ENCODE results near the gene FRMD8. TPM values are rescaled to one million over a fixed set of nuclear protein-coding genes. Genes with fewer than 3 reads are reported as not detected.

Gene FRMD8
- total RNA-seq, 3 donors from 2014 or later (not counting 1 experiment from before 2014, with no cell fraction given) = 45.6 to 58.4 (median 57.7) TPM

GRCh38 chr11:65366340-65366773, 20.1 kb upstream of the FRMD8 start:
- no peak overlapping the region for H3K27ac Mint-ChIP-seq
- 4% methylated on average over 4 of the region's 4 CpGs for WGBS (ENCODE audit: insufficient coverage)
- H3K9me3 ChIP-seq (ENCODE audit: control insufficient read depth, insufficient read depth, low read length) = no peaks in the 10 kb centered on the region
- intact Hi-C loops (cut with micrococcal nuclease) = loop anchor here (1.0 to 10.0 kb wide), 3 partner anchors 51 to 218 kb away; no protein-coding TSS in a partner anchor
- no peak overlapping the region for H3K27ac ChIP-seq (ENCODE audit: low read length)
- H3K4me3 ChIP-seq (ENCODE audit: low read length) = no peak overlapping the region
- no peaks in the 10 kb centered on the region for H3K36me3 ChIP-seq (ENCODE audit: control insufficient read depth, insufficient read depth, low read length)
- ATAC-seq (peak; percentile 76 to 81 (median 81)), DNase-seq (peak in 1 of 2 donors; percentile 80)
- no peak overlapping the region for H3K4me3 Mint-ChIP-seq
- no peaks in the 10 kb centered on the region for H3K27me3 ChIP-seq (ENCODE audit: control insufficient read depth, insufficient read depth, low read length)
- no peaks in the 10 kb centered on the region for H3K36me3 Mint-ChIP-seq
- no peaks in the 10 kb centered on the region for H3K9me3 Mint-ChIP-seq
- no peaks in the 10 kb centered on the region for H3K27me3 Mint-ChIP-seq (ENCODE audit: low read depth in 2 of 2)
- TF ChIP-seq, protein P1, sequence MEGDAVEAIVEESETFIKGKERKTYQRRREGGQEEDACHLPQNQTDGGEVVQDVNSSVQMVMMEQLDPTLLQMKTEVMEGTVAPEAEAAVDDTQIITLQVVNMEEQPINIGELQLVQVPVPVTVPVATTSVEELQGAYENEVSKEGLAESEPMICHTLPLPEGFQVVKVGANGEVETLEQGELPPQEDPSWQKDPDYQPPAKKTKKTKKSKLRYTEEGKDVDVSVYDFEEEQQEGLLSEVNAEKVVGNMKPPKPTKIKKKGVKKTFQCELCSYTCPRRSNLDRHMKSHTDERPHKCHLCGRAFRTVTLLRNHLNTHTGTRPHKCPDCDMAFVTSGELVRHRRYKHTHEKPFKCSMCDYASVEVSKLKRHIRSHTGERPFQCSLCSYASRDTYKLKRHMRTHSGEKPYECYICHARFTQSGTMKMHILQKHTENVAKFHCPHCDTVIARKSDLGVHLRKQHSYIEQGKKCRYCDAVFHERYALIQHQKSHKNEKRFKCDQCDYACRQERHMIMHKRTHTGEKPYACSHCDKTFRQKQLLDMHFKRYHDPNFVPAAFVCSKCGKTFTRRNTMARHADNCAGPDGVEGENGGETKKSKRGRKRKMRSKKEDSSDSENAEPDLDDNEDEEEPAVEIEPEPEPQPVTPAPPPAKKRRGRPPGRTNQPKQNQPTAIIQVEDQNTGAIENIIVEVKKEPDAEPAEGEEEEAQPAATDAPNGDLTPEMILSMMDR (IDR thresholded peaks at IDR 0.05) = peak; percentile 70
- H3K4me1 ChIP-seq (ENCODE audit: control insufficient read depth, insufficient read depth, low read length) = peaks cover 15% of the 10 kb centered on the region
- peaks cover 5 to 13% of the 10 kb centered on the region in 2 donors for H3K4me1 Mint-ChIP-seq

- ATAC-seq = no peak
- H3K36me3 Mint-ChIP-seq = no peaks in the 10 kb centered on the region
- Histone ChIP-seq H3K36me3 (ENCODE audit: control insufficient read depth, insufficient read depth, low read length) (no peaks in the 10 kb centered on the region), H3K9me3 (ENCODE audit: control insufficient read depth, insufficient read depth, low read length) (no peaks in the 10 kb centered on the region), H3K27ac (ENCODE audit: low read length) (no peak overlapping the region), H3K4me3 (ENCODE audit: low read length) (no peak overlapping the region), H3K27me3 (ENCODE audit: control insufficient read depth, insufficient read depth, low read length) (no peaks in the 10 kb centered on the region), H3K4me1 (ENCODE audit: control insufficient read depth, insufficient read depth, low read length) (no peaks in the 10 kb centered on the region)
- no peak overlapping the region for H3K4me3 Mint-ChIP-seq
- WGBS (ENCODE audit: insufficient coverage) = 90% methylated on average over 6 of the region's 6 CpGs
- H3K27me3 Mint-ChIP-seq (ENCODE audit: low read depth in 2 of 2) = no peaks in the 10 kb centered on the region
- DNase-seq = no peak
- intact Hi-C loops (cut with micrococcal nuclease) = no loop called here
- TF ChIP-seq, protein P1 (IDR thresholded peaks at IDR 0.05) = no peak
- no peaks in the 10 kb centered on the region for H3K9me3 Mint-ChIP-seq
- H3K4me1 Mint-ChIP-seq = no peaks in the 10 kb centered on the region
- H3K27ac Mint-ChIP-seq = no peak overlapping the region
Observed at GRCh38 chr11:65370659-65371049, 15.8 kb upstream of the FRMD8 start.

- TF ChIP-seq, protein P1 (IDR thresholded peaks at IDR 0.05) = no peak
- Histone ChIP-seq H3K36me3 (ENCODE audit: control insufficient read depth, insufficient read depth, low read length) (peaks cover 2% of the 10 kb centered on the region), H3K4me3 (ENCODE audit: low read length) (no peak overlapping the region), H3K27me3 (ENCODE audit: control insufficient read depth, insufficient read depth, low read length) (no peaks in the 10 kb centered on the region), H3K9me3 (ENCODE audit: control insufficient read depth, insufficient read depth, low read length) (no peaks in the 10 kb centered on the region), H3K4me1 (ENCODE audit: control insufficient read depth, insufficient read depth, low read length) (peaks cover 15% of the 10 kb centered on the region), H3K27ac (ENCODE audit: low read length) (no peak overlapping the region)
- intact Hi-C loops (cut with micrococcal nuclease) = no loop called here
- DNase-seq (no peak), ATAC-seq (no peak)
- no peak overlapping the region for H3K27ac Mint-ChIP-seq
- no peaks in the 10 kb centered on the region for H3K36me3 Mint-ChIP-seq
- H3K9me3 Mint-ChIP-seq = no peaks in the 10 kb centered on the region
- WGBS (ENCODE audit: insufficient coverage) = 93% methylated on average over 14 of the region's 14 CpGs
- H3K27me3 Mint-ChIP-seq (ENCODE audit: low read depth in 2 of 2) = no peaks in the 10 kb centered on the region
- no peak overlapping the region for H3K4me3 Mint-ChIP-seq
- no peaks in the 10 kb centered on the region for H3K4me1 Mint-ChIP-seq
Observed at GRCh38 chr11:65373839-65374580, 12.4 kb upstream of the FRMD8 start.

Measured in natural killer cell (primary cell).